GM18508 (cell line): ENCODE results near the gene KIF17.

ENCODE experiments used
- ATAC-seq: cut with Tn5 transposase; IDR thresholded peaks from one replicate; pipeline ENCODE4 v1.9.1; 2021; ENCODE audit warnings: moderate number of reproducible peaks; ENCODE audit not compliant: insufficient read depth, unreplicated experiment

Gene KIF17

DNA sequence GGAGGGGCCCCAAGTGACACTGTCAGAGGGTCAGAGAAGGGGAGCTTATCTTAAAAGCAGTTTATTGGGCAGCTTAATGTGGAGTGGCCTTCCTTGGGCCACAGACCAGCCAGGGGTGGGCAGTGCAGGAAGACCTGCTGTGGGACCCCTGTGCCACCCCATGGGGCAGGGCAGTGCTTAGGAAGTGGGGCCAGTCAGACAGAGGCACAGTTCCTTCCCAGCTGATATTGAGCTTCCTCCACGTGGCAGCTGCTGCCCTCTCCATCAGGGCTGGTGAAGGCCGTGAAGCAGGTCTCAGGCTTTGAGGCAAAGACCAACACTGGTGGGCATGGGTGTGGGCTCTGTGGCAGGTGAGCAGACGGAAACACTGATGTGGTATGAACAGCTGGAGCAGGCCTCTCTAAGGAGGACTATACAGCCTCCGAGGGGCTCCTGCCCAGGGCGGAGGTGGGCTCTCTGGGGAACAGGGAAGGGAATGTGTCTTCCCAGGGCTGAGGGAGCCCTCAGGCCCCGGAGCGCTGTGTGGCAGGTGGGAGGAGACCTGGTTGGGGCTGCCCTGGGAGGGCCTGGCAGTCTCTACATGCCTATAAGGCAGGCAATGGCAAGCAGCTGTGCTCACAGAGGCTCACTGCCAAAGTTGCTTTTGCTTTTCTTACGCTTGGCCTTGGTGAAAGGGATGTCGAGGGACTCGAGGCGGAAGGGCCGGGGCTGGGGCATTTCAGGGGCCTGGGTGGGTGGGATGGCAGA, 53.7 kb downstream of the KIF17 start:
- no peak for ATAC-seq

DNA sequence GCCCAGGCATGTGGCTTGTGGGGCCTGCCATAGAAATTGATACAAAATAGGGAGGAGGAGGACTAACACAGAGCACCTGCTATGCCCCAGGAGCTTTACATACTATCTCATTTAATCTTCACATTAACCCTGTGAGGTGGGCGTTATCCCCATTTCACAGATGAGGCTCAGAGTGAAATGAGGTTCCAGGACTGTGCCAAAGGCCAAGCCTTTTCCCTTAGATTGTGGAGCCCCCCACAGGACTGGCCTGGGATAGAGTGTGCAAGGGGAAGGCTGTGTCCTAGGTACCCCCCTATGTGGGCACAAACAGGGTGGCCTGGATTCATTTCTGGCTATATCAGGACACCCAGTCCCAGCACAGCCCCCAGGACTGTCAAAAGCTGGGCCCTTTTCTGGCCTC, 54.4 kb downstream of the KIF17 start:
- ATAC-seq = no peak

DNA sequence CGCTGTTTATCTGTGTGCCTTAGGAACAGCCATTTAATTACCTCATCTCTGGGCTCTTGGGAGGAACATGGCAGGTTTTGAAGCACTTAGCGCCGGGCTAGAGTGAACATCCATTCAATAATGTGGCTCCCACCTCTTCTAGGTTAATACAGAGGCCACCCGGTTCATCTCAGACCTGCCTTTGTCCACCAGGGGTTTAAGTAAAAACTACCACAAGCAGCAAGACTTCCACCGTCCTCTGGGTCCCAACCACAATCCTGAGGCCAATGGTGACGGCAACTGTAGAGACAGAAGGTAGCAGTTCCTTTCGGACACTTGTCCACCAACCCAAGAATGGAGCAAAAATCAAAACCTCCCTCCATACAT, 55.7 kb downstream of the KIF17 start:
- ATAC-seq = no peak

DNA sequence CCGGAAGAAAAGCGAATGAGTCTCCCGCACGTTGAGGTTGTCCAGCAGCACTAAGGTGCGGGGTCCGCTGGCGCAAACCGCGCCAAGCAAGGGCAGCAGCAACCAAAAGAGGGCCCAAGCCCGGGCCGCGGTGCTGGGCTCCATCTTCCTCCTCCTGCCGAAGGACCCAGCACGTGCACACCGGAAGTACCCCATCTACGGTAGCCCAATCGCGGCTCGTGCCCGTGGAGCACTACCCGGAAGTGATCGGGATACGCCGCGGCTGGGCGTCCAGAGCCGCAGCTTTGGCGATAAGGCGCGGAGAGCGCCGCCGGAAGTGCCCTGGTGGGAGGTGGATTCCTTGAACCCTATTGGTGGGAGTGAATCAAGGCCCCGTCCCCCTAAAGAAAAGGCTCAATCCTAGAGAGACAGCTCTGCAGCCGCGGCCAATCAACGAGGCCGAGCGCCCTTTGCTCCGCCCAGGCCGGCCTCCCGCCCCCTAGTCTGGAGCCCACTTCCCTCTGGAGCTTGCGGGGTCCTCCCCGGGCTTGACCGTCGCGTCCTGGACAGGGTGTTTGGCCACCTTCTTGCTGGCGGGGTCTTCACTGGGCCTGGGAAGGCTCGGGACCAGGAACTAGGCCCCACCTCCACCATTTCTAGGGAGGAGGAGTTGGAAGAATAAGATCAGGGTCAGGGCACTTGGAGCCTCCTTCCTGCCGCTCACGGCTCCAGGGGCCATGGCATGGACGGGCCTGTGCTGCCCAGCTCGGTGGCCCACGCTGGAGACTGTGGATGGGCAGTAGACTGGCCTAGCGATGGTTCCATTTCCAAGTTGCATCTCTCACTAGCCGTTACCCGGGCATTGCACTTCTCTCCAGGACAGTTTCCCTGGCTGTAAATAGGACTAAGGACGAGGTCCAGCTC, 56.3 kb downstream of the KIF17 start, which contains the start of gene DDOST:
DDOST (minus strand) TSS at position 163 of the 903 bp plus-strand sequence; CDS start at position 144, 19 bp downstream.
- peak; percentile 86 for ATAC-seq

DNA sequence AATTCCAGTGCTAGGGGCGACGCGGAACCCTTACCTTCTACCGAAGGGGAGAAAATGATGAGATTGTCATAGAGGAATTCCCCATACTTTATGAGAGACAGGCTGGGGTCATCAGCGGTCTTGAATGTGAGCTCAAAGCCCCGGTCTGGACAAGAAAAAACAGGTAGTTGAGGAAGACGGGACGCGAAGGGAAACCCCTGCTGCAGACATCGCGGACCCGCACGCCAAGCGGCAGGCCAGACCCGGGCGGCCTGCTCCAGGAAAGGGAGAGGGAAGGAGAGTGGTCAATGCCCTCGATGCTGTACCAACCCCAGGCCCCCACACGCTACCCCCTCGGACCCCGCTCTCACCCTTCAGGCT, 57.0 kb downstream of the KIF17 start:
- no peak for ATAC-seq

DNA sequence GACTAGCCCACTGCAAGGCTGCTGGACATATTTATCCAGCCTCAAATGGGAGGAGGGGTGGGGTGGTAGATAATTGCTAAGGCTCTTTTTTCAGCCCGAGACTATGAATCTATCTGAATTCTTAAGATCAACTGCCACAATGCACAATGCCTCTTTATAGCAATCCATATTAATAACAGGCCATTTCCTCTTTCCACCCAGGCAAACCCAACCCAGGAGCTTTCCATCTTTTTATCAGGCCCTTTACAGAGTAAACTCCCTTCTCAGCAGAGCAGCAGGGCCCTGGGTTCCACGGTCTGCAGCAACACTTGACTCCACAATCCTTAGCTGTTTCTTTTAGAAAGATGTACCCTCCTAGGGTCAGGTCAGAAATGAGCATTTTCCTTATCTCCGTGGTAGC, 57.4 kb downstream of the KIF17 start:
- no peak for ATAC-seq

DNA sequence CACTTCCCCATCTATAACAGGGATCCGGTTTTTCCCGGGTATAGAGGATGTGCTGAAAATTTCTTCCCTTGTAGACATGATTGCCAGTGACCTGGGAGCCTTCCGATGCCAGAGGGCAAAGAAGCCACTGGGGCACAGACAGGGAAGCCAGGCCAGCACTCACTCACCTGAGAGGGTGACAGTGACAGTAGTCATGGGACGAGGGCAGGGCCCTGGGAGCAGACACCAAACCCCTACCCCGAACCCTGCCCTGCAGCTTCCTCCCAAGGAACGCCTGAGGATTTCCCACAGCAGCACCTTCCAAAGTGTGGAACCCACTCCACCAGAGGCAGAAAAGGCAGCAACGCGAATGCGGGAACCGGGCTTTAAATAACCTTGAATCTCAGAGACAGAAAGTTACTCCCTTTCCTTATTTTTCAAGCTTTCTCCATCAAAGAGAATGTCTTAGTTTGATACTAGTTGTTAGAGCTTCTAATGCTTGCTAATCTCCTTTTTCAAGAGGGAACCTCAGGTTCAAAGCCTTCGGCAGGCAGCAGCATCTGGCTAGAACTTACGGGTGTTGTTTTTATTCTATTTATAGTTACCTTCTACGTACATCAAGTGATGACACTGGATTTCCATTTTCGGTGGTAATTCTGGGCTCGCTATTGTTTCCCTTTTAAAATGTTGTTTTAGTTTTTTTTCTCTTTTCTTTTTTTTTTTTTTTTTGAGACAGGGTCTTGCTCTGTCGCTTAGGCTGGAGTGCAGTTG, 59.5 kb downstream of the KIF17 start:
- ATAC-seq = no peak

DNA sequence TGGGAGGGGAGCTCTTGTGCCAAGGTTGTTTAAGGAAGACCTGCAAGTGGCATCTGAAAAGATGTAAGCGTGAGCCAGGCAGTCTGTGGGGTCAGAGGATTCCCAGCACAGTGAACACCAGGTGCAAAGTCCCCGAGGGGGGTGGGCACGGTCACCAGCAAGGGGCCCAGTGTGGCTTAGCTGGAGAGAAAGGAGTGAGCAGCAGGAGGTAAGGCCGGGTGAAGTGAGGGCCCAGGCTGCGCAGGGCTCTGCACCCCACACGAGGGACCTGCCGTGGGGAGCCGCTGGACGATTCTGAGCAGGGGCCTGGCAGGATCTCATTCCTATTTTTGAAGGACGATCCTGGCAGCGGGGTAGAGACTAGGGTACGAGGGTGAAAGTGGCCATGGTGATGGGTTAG, 60.8 kb downstream of the KIF17 start:
- ATAC-seq = no peak

DNA sequence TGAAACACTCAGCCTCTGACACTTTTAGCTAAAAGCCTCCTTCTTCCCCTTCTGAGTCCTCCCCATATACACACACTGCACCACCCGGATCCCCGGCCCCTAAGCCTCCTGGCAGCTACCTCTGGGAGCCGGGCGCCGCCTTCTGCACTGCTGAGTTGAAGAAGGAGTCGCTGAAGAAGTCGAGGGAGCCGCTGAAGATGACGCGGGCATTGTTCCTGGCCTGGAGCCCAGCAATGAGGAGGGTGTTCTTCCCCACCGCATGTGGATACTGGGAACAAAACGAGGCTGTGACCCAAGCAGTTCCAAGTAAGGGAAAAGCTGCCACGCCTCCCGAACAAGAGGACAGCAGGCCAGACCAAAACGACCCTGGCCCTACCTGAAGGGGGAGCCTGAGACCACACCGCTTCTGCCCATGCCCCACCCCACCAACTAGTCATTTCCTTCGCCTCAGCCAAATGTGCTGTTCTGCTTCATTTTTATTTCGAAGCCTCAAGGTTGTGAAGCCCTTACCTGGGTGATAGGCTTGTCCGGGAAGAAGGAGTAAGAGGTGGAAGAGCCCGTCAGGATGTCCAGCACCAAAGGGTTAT, 63.6 kb downstream of the KIF17 start:
- ATAC-seq = no peak

DNA sequence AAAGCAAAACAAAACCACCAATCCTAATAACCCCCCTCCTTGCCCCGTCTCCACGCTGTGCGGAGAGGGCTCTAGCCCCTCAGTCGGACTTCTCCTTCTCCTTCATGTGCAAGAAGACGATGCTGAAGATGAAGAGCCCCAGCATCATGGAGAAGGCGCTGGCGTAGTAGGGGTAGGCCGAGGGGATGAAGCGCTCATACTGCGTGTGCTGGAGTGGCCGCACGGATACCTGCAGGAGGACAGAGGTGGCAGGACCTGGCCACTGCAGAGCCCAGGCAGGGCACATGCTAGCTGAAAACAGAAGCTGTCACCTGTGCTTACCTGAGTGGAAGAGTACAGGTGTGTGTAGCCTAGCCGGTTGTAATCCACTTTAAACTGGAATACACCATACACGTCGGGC, 65.5 kb downstream of the KIF17 start:
- ATAC-seq = no peak

DNA sequence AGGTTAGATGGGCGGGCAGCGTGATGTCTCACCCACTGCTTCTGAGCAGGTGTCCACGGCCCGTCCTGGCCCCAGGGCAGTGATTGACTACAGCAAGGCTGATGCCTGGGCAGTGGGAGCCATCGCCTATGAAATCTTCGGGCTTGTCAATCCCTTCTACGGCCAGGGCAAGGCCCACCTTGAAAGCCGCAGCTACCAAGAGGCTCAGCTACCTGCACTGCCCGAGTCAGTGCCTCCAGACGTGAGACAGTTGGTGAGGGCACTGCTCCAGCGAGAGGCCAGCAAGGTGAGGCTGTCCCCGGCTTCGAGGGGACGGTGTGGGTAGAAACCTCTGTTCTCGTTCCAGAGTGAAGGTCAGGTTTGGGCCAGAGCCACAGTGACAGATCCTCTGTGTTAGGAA, 68.9 kb downstream of the KIF17 start:
- ATAC-seq = no peak

DNA sequence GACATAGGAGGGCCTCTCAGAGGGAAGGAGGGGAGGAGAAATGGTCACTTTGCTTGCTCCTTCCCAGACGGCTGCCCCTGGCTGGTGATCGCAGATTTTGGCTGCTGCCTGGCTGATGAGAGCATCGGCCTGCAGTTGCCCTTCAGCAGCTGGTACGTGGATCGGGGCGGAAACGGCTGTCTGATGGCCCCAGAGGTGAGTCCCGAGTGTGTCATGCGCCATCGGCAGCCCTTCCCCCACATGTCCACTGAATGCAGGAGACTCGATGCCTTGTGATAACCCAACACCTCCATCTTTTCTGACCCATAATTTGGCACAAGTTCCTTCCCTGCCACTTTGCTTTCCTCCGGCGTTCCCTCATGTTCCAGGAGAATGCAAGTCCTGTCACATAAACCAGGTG, 69.4 kb downstream of the KIF17 start:
- ATAC-seq = no peak

DNA sequence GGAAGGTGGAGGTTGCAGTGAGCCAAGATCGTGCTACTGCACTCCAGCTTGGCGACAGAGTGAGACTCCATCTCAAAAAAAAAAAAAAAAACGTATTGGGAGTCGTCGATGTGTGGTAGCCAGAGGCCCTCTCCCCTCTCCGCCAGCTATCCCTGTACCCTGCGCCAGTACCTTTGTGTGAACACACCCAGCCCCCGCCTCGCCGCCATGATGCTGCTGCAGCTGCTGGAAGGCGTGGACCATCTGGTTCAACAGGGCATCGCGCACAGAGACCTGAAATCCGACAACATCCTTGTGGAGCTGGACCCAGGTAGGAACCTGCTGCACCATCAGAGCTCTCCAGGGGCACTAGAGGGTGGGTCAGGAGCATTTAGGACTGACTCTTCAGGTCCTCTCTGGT, 72.4 kb downstream of the KIF17 start:
- no peak for ATAC-seq

DNA sequence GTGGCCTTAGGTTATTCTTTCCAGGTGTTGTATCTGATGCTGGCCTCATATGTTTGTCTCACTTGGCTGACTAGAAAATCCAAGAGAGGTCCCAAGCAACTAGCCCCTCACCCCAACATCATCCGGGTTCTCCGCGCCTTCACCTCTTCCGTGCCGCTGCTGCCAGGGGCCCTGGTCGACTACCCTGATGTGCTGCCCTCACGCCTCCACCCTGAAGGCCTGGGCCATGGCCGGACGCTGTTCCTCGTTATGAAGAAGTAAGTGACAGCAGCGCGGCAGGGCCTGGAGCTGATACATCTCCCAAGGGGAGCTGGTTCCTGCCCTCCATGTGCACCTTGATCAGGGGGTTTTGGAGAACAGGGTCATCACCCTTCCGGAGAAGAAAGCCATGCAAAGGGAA, 73.4 kb downstream of the KIF17 start:
- no peak for ATAC-seq

DNA sequence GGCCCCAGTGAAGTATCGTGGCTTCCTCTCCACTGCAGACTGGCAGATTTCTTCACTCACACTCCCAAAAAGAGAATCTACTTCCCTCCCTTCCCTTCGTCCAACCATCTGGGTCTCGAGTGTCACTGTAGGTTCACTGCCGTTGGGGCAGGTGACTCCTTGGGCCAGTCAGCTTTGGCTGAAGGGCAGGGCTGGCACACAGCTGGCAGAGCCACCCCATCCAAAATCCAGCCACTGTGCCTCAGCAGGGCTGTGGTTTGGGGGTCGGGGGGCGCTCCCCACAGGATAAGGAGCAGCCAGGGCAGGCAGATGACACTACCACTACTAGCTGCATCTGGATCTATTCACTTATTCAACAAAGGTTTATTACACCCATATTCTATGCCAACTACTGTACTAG, 74.7 kb downstream of the KIF17 start:
- no peak for ATAC-seq

DNA sequence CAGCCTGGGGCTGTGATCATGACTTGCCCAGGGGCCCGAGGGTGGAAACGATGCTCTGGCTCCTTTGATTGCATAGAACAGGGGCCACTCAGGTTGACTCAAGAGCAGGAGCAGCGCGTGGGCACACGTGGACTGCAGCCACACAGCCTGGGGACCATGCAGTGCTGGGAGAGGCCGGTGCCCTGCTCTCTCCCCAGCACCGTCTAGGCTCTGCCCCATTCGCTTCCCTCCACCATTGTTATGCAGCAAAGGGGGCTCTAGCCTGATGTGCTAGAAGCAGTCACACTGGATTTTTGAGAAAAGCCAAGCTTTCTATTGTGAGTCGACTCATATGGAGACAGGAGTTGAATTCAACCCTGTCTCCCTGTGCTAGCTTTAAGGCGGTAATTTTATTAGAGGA, 75.8 kb downstream of the KIF17 start:
- ATAC-seq = no peak

DNA sequence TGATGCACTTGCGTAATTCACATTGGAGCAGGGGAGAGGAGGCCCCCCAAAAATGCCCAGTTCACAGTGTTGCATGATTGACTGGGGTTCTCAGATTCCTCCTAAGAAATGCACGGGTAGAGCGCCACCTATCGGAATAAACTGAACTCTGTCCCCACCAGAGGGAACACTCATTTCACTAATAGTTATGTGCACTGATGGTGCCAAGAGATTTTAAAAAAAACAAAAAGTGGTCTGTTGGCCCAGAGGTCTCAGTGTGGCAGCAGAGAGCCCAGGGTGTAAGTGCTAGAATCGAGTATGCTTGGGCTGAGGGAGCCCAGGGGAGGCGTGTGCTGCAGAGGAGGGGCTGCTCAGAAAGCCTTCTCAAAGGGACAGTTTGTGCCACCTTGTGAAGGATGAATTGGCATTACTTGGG, 77.6 kb downstream of the KIF17 start:
- no peak for ATAC-seq

DNA sequence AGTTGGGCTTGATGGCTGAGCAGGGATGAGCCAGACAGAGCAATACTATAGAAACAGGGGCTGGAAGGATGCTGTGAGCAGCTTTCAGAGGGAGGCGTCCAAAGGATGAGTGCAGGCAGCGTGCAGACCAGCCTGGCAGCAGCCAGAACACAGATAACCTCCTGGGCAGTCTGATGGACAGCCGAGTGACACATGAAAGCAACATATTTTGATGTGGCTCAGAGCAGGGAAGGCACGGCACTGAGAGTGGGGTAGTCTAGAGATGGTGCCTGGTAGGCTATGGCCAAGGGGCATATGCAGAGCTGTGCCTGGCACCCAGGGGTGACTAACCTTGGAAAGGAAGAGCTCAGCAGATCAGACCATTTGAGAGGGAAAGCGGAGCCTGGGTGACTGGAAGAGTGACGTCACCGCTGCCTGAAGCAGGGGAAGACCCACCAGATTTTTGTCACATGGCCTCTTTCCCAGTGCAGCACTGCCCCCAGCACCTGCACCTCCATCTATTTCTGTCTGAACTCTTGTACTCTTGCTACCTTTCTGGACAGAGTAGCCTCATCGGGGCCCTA, 80.9 kb downstream of the KIF17 start:
- no peak for ATAC-seq

DNA sequence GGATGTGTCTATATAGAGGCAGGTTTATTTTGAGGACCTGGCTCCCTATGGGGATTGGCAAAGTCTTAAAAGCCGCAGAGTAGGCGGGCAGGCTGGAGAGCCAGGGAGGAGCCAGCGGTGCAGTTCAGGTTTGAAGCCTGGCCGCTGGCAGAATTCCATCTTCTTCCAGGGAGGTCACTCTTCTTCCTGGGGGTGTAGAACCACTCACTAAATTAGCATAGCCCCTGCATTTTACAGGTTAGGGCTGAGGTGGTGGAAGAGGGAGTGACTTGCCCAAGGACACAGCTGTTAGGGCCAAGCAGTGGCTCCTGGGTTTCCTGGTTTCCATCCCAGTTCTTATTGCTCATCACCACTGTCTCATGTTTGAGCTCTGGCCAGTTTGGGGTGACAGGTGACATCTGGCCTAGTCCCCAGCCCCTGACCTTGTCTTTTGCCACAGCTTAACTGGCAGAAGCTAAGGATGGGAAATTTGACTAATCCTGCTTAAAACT, 83.2 kb downstream of the KIF17 start:
- no peak for ATAC-seq

DNA sequence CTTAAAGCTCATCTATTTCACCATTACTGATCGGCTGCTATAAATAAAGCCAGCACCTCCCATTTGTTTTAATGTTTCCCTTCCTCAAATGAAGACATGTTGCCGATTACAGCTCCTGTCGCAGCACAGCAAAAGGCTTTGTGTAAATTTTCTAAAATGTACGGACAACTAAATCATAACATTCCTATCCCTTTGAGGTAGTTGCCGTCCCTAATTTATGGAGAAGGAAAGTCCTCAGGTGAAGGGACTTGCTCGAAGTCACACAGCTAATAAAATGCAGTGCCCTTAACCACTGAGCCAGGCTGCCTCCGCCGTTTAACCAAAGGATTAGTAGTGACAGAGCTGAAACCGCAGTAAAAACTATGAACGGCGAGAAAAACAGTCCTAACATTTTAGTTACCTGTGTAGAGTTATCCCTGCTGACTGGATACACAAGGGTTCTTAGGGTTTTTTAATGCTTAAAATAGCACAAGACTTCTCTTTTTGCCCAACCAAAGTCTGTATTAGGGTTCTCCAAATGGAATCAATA, 83.7 kb downstream of the KIF17 start:
- ATAC-seq = no peak
